GM21526 (cell line): ENCODE measurements around the gene S100A11.

ENCODE experiments used
- ATAC-seq: cut with Tn5 transposase; IDR thresholded peaks from one replicate; pipeline ENCODE4 v1.9.1; 2021; ENCODE audit warnings: moderate library complexity; ENCODE audit not compliant: unreplicated experiment, low FRiP score

The S100A11 gene

DNA sequence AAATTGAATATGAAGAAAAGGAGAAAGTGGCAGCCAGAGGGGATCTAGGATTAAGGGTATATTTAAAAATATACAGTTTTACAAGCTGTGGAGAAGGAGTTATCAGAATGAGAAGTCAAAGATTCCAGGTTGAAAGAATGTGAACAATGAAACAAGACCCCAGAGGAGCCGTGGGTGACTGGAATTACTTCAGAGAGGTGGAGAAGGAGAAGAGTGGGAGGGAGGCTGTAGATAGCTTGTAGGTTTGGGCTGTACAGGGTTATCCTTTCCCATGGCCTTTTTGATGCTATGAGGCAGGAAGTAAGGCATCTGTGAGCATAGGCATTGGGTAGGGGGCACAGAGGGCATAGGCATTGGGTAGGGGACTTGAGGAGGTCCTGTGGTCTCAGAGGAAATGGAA, 5.2 kb upstream of the S100A11 start:
- ATAC-seq: no peak

DNA sequence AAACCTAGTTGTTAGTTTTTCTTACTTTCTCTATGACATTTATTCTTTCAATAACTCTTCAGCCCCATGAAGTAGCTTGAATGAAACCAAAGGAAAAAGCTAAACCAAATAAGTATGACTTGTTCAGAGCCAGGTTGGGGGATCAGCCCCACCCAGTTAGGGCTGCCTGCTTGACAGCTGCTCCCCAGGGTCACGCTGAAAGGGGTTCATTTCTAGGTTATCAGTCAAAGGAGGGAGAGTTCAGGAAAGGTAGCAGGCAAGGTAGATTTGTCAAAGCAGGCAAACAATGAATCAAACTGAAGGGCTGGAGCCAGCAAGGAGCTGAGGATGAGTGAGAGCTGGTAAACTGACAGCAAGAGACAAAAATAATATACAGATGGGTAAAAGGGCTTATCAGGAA, 3.1 kb upstream of the S100A11 start:
- no peak for ATAC-seq

GRCh38 chr1:152039461-152039860, 2.7 kb upstream of the S100A11 start:
- ATAC-seq: no peak

DNA sequence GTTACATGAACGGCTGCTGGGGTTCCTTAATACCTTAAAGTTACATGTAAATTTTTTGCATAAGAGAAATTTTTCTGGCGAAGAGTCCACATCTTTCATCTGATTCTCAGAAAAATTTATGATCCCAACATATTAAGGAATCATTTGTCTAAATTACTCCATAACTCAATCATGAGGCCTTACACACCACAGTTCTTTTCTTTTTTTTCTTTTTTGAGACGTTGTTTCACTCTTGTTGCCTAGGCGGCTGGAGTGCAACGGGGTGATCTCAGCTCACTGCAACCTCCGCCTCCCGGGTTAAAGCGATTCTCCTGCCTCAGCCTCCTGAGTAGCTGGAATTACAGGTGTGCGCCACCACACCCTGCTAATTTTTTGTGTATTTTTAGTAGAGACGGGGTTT, 2.1 kb upstream of the S100A11 start:
- ATAC-seq: no peak

DNA sequence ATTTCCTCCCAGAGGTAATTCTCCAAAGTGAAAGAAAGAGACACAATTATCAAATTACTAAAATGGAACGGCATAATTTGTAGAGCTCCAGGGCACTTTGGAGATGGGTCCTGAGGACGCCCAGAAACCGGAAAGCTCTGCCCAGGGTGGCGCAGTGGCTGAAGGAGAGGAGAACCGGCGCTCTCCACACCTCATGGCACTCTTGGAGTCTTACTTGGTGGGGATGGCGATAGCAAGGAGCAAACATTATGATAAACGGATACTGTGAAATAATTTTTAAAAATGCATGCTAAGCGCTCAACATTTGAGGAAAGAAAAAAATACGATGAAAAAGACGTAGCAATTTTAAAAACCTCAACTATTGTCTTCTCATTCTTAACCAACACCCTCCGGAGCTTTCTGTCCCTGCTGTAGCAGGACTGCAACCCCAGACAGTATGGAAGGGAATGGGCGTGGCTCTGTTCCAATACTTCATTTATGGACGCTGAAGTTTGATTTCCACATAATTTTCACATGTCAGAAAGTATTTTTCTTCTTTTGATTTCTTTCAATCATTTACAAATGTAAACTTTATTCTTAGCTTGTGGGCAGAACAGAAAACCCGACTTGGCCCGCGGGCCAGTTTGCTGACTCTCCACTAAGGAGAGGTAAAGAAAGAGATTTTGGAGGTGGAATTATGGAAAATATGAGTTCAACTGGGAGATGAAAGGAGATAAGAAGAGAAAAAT, 1.1 kb downstream of the S100A11 start:
- ATAC-seq: no peak

GRCh38 chr1:152034654-152035538, 1.9 kb downstream of the S100A11 start:
- ATAC-seq: no peak

GRCh38 chr1:152034324-152034653, 2.5 kb downstream of the S100A11 start:
- no peak for ATAC-seq

DNA sequence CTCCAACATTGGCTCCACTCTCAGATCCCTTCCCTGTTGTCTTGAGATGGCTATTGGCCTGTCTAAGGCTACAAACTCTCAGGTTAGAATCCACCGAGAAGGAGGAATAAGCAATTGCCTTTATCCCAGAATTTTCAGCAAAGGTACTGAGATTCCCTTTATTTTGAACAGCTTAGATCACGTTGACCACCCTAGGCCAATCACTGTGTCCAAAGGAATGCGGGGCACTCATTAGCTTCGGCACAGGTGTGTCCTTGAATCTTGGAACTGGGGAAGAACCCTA, 6.9 kb downstream of the S100A11 start:
- ATAC-seq: no peak

GRCh38 chr1:152029144-152029928, 7.5 kb downstream of the S100A11 start:
- no peak for ATAC-seq

DNA sequence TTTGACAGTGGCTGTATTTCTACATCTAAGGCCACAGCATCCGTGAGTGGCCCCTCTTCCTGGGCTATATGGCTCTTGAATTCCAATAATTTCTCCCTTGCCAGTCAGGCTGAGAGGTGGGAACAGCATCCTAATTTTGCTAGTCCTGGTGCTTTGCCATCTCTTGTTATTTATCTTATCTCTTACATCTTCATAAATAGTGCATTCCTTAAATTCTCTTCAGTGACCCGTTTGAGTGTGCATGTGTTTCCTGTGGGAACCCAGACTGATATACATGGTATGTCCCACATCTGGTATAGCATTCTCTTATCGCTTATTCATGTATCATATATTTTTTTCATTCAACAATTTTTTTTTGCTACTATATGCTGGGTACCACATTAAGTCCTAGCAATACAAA, 9.9 kb downstream of the S100A11 start:
- ATAC-seq: no peak

- no peak for ATAC-seq
Measured at GRCh38 chr1:152024223-152024622, 12.6 kb downstream of the S100A11 start.

DNA sequence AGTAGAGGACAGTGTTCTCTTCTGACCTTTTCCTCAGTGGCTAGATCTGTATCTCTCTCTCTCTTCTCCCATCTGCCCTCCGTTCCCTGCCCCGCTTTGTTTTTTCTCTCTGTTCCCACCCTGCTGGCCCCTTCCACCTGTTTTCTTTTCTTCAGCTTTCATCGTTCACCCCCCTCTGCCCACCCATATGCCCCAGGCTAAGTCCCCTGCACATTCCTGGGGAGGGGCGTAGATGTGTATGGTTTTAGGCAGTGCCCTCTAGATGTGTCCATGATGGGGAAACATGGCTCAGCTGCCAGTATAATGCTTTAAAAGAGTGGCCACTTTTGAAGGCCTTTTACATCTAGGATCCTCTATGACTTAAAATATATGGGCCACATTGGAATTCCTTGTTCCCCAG, 13.6 kb downstream of the S100A11 start:
- no peak for ATAC-seq

DNA sequence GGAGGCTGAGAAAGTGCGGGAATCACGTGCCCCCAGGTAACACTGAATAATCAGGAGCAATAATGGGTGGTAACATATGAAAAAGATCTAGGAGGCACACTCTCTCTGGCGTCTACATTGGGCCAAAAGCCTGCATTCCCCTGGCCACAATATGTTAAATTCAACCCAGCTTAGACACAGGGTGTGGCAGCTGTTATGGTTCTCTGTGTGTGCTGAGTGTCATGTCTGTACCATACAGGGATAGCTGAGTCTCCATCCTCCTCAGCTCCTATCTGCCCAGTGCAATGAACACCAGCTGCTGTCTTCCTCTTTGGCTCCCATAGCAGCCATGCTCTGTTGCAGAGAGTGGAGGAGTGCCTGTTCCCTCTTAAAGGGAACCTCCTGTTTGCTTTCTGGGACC, 14.3 kb downstream of the S100A11 start:
- ATAC-seq: no peak

DNA sequence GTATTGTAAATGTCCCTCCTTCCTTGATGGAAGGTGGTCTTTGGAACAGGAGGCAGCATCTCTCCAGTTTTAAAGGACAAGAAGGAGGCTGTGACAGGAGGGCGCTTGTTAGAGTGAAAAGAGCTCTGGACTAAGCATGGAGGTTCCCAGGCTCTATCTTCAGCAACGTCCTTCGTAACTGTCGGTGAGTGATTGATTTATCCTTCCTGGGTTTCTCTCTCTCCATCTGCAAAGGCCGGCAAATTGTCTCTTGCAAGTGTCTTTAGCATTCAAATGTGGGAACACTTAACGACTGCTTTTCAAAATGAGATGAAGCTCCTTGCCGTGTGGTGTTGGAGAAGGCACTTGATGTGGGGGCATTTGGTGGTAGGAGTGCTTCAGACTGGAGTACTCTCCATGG, 15.2 kb downstream of the S100A11 start:
- ATAC-seq: no peak

- no peak for ATAC-seq
Measured at GRCh38 chr1:152020849-152021248, 16.0 kb downstream of the S100A11 start.

DNA sequence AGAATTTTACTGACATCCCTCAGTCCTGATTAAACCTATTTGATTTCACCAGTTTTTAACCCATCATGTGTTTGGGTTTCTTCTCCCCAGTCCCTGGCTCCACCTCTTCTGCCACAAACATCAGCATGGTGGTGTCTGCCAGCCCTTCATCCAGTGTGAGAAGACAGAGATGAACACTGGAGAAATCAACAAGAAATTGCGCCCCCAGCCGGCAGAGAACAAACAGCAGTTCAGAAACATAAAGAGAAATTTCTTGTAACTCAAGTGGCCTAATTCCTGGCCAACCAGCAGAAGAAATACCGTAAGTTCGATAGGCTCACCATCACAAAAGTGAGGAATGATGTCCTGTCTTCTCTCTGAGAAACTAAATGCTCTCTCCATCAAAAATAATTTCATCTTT, 18.3 kb downstream of the S100A11 start:
- ATAC-seq: no peak

DNA sequence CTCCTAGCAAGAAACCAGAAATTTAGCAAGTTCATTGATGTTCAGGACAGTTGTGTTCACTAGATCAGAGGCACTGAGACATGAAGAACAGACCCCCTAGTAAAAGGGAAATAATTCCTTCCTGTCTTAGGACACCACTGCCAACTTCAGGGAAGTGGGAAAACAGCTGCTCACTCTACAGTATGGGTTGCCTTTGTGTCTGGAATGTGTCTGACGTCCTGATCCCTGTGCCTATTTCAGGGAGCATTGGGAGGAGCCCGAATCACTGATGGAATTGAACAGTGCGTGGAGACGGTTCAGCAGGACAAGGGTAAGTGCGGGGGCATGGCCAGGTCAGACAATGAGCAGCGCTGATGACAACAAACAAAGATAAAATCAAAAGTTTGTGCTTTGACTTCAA, 21.0 kb downstream of the S100A11 start:
- ATAC-seq: no peak

DNA sequence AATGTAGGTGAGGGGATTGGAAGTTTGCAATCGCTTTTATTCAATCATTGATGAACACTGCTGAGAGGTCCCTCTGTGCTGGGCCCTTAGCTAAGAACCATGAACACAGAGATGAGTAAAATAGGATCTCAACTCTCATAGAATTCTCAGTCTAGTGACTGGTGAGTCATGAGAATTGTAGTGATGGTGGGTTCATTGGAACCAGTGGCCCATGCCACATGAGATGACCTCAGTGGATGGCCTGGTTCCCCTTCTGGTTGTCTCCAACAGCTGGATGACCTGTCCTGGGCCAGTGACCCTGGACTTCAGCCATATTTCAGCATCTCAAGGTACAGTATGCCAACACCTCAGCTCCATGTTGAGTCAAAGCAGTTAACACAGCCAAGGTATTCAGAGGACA, 21.9 kb downstream of the S100A11 start:
- no peak for ATAC-seq

DNA sequence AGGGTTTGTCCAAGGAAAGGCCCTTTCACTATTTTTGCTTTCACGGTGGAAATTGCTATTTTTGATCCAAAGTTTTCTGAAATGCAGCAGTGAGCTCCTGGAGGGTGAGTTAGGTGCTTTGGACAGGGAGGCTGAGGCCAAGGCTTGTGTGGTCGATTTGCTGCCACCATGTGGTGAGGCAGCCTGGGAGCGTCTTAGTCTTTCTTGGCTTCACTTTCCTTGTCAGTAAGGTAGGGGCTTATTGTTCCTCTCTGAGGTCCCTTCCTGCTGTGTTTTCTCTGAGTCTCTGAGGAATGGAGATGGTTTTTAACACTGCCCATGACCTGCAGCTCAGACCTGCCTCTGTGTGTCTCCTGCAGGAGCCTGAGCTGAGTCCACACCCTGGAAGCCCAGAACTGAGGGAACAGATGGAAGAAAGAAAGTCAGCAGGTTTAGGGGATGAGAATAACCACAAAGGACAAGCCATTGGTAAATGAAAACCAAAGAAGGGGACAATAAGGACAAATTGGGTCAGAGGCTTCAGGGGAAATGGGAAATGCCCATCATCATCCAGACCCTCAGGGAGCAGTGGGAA, 23.1 kb downstream of the S100A11 start:
- no peak for ATAC-seq

GRCh38 chr1:152009691-152010090, 27.1 kb downstream of the S100A11 start:
- no peak for ATAC-seq

DNA sequence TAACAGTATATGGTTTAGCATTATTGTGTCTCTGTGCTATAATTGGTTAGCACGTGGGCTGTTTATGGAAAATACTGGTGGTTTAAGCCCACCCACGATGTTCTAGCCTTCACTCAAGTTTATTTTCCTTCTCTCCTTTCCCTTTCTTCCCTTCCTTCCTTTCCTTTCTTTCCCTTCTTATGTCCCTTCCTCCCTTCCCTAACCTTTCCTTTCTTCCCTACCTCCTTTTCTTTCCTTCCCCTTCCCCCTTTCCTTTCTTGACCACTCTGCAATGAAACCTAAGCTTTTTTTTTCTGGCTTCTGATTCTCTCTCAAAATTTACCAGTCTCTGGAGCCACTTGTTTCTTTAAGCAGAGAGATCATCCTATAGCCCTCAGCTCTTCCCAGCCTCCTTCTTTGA, 29.8 kb downstream of the S100A11 start:
- ATAC-seq: no peak
